SK-N-MC (cell line): Measurements from ENCODE around the gene DIO3.

Experiments used
- DNase-seq: peaks from one replicate; pipeline ENCODE4 v3.0.0-alpha.2; 2011; ENCODE audit warnings: low read depth, low spot score
- H3K27ac ChIP-seq: fragments of 200-600 bp; sonication (generic); 2 replicates; pipeline ENCODE4 v1.5.1; 2016; ENCODE audit warnings: mixed run types
- H3K36me3 ChIP-seq: fragments of 200-600 bp; sonication (generic); 2 replicates; pipeline ENCODE4 v1.6.1; 2017; ENCODE audit warnings: antibody characterized with exemption, low read length, mixed read lengths; ENCODE audit not compliant: insufficient read depth
- H3K4me3 ChIP-seq: fragments of 200-600 bp; sonication (generic); 2 replicates; pipeline ENCODE4 v1.5.1; 2016
- H3K9ac ChIP-seq: fragments of 200-600 bp; sonication (generic); 2 replicates; pipeline ENCODE4 v1.8.0; 2017; ENCODE audit warnings: mixed run types, mixed read lengths; ENCODE audit not compliant: insufficient read length
- H3K9me3 ChIP-seq: fragments of 200-600 bp; sonication (generic); 2 replicates; pipeline ENCODE4 v1.6.1; 2017; ENCODE audit warnings: low read depth, mild to moderate bottlenecking, antibody characterized with exemption, low read length, moderate library complexity, mixed read lengths
- EZH2 ChIP-seq: fragments of 200-600 bp; sonication (generic); IDR thresholded peaks from one replicate; pipeline ENCODE4 v1.6.1; 2017; ENCODE audit warnings: antibody characterized with exemption
- FOXP2 ChIP-seq: optimal IDR thresholded peaks from 2 replicates; pipeline ENCODE3; 2011; ENCODE audit warnings: mild to moderate bottlenecking, moderate library complexity; ENCODE audit not compliant: insufficient read depth; ENCODE audit errors: extremely low read length, control extremely low read depth
- POLR2AphosphoS5 ChIP-seq: IDR thresholded peaks from 2 replicates; pipeline ENCODE4 v1.6.1; 2012; ENCODE audit warnings: mild to moderate bottlenecking, low read depth, low read length, borderline replicate concordance

The DIO3 gene

DNA sequence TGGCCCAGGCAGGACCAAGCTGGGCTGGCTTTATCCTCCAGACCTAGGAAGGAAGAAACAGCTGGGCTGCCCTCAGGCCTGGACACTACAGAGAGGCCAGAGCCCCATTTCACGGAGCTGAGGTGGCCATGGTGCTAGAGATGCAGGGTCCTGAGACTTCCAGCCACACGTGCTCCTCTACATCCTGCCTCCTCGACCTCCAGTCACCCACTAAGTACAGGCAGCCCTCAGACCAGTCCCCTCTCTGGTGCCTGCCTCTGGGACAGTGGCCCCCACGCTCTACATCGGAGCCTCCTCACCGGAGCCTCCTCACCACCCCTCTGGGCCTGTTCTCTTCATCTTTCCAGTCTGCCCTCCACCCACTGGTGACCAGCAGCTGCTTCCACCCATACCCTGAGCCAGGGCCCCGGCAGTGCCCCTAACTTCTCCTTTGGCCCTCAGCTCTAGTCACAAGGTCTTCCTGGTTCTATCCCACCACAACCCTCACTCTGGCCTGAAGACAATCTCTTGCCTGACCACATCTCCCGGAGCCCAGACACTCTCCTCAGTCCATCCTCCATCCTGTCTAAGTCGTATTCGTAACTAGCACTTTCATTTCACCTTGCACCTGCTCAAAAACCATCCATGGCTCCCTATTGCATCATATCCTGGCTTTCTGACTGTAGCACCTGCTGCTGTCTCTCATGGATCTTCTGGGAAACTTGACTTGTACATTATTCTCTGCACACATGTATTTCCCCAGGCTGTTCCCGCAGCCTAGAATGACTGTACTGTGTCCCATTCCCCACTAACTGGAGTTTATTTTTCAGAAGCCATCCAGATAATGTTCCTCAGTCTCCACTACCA, 43.9 kb downstream of the DIO3 start:
- H3K4me3 ChIP-seq, result no peak overlapping the region
- no peaks in the 10 kb centered on the region for H3K36me3 ChIP-seq
- H3K27ac ChIP-seq, result no peak overlapping the region
- H3K9ac ChIP-seq, result no peak overlapping the region
- TF ChIP-seq EZH2, result no peak
- no peak for TF ChIP-seq POLR2AphosphoS5
- TF ChIP-seq FOXP2, result no peak
- H3K9me3 ChIP-seq, result no peaks in the 10 kb centered on the region
- no peak for DNase-seq

DNA sequence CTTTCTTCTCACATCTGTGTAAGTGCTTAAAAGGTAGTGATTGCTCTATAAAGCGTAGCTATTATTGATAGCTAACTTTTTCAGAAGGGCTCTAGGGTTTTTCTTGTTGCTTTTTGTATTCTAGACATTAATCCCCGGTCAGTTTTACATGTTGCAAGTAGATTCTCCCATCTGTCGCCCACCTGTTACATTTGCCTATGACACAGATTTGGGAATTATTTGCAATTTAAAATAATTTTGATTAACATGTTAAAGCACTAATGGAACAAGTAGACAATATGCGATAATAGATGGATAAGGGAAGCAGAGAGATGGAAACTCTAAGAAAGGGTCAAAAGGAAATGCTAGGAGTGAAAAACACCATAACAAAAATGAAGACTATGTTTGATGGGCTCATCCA, 44.5 kb downstream of the DIO3 start:
- Histone ChIP-seq H3K4me3 (no peak overlapping the region), H3K36me3 (no peaks in the 10 kb centered on the region), H3K9ac (no peak overlapping the region), H3K9me3 (no peaks in the 10 kb centered on the region), H3K27ac (no peak overlapping the region)
- DNase-seq, result no peak
- TF ChIP-seq POLR2AphosphoS5, result no peak
- no peak for TF ChIP-seq FOXP2
- no peak for TF ChIP-seq EZH2
